IMR-90 (cell line): Measurements from ENCODE around the gene MATN3. TPM values are rescaled to one million over a fixed set of nuclear protein-coding genes. Genes with fewer than 3 reads are reported as not detected.
A peak's percentile ranks its signal among the peaks of the same experiment; 100 is the strongest.

ENCODE experiments used
- ATAC-seq: fragments of 200-7000 bp; cut with Tn5 transposase; 2 replicates; pipeline ENCODE4 v1.9.1; 2020; ENCODE audit warnings: low read depth, mild to moderate bottlenecking, moderate library complexity
- BruUV-seq: library from RNA; stranded (reverse); fragments of 400-500 nt; replicated peaks from 2 replicates; lab custom pipeline; 2021; lab: Mats Ljungman, UMichigan
- CTCF ChIA-PET: fragments of 300-600 bp; formaldehyde crosslinking; extraction: SDS; loops from one replicate; lab custom pipeline; 2021; ENCODE audit warnings: antibody characterized with exemption; lab: Yijun Ruan, JAX
- POLR2A ChIA-PET: fragments of 300-600 bp; sonication (Branson Sonifier 250); formaldehyde crosslinking; loops from one replicate; lab custom pipeline; 2022; ENCODE audit warnings: antibody characterized with exemption; ENCODE audit not compliant: unreplicated experiment; lab: Charles Lee
- DNase-seq: peaks from one replicate; pipeline ENCODE4 v3.0.0; 2013
- H2AFZ ChIP-seq: replicated peaks from 2 replicates; pipeline ENCODE3; 2013; ENCODE audit warnings: low read length, mild to moderate bottlenecking; ENCODE audit not compliant: poor library complexity
- H2AK5ac ChIP-seq: 2 replicates; pipeline ENCODE4 v1.6.1; 2013; ENCODE audit warnings: low read depth, low read length, inconsistent platforms
- H2AK9ac ChIP-seq: replicated peaks from 2 replicates; pipeline ENCODE3; 2013; ENCODE audit warnings: mild to moderate bottlenecking, low read depth, low read length, moderate library complexity; ENCODE audit not compliant: poor library complexity
- H2BK120ac ChIP-seq: 2 replicates; pipeline ENCODE4 v1.6.1; 2013; ENCODE audit warnings: low read depth, low read length, inconsistent platforms
- H2BK15ac ChIP-seq: 3 replicates; pipeline ENCODE4 v1.6.1; 2013; ENCODE audit warnings: low read depth, low read length, inconsistent platforms
- H2BK20ac ChIP-seq: 2 replicates; pipeline ENCODE4 v1.6.1; 2013; ENCODE audit warnings: low read depth, mild to moderate bottlenecking, inconsistent platforms, low read length, moderate library complexity
- H2BK5ac ChIP-seq: 2 replicates; pipeline ENCODE4 v1.6.1; 2013; ENCODE audit warnings: mild to moderate bottlenecking, low read depth, low read length, inconsistent platforms; ENCODE audit not compliant: poor library complexity, severe bottlenecking
- H3K14ac ChIP-seq: replicated peaks from 2 replicates; pipeline ENCODE4 v1.6.1; 2013; ENCODE audit warnings: low read depth, low read length, inconsistent platforms
- H3K18ac ChIP-seq: 2 replicates; pipeline ENCODE4 v1.6.1; 2013; ENCODE audit warnings: low read depth, low read length, control low read depth
- H3K23ac ChIP-seq: 2 replicates; pipeline ENCODE4 v1.6.1; 2013; ENCODE audit warnings: low read depth, low read length, inconsistent platforms
- H3K27ac ChIP-seq: 2 replicates; pipeline ENCODE4 v1.5.1; 2013; ENCODE audit warnings: mild to moderate bottlenecking, control low read depth, low read length; ENCODE audit not compliant: insufficient read depth
- H3K27me3 ChIP-seq: 2 replicates; pipeline ENCODE4 v1.6.1; 2013; ENCODE audit warnings: low read length; ENCODE audit not compliant: control insufficient read depth, insufficient read depth
- H3K36me3 ChIP-seq: 2 replicates; pipeline ENCODE4 v1.6.1; 2013; ENCODE audit warnings: low read length, mixed read lengths; ENCODE audit not compliant: control insufficient read depth, insufficient read depth
- H3K4ac ChIP-seq: 2 replicates; pipeline ENCODE4 v1.6.1; 2013; ENCODE audit warnings: low read depth, low read length, inconsistent platforms
- H3K4me1 ChIP-seq: 2 replicates; pipeline ENCODE4 v1.6.1; 2013; ENCODE audit warnings: low read length, mixed read lengths; ENCODE audit not compliant: control insufficient read depth, insufficient read depth
- H3K4me2 ChIP-seq: 2 replicates; pipeline ENCODE4 v1.6.1; 2013; ENCODE audit warnings: low read depth, mild to moderate bottlenecking, control low read depth, low read length, moderate library complexity
- H3K4me3 ChIP-seq: 2 replicates; pipeline ENCODE4 v1.5.1; 2013; ENCODE audit warnings: low read depth, mild to moderate bottlenecking, control low read depth, low read length, moderate library complexity; ENCODE audit not compliant: insufficient read depth
- H3K56ac ChIP-seq: 2 replicates; pipeline ENCODE4 v1.6.1; 2013; ENCODE audit warnings: low read length, inconsistent platforms; ENCODE audit not compliant: insufficient read depth; ENCODE audit errors: extremely low read depth
- H3K79me1 ChIP-seq, 2 experiments: 2 replicates each; pipeline ENCODE4 v1.6.1; 2013; ENCODE audit warnings: low read length in 2 of 2, inconsistent platforms in 1 of 2, low read depth in 1 of 2
- H3K9ac ChIP-seq: 2 replicates; pipeline ENCODE4 v1.6.1; 2013; ENCODE audit warnings: low read depth, low read length, control low read depth
- H3K9me1 ChIP-seq: 2 replicates; pipeline ENCODE4 v1.6.1; 2013; ENCODE audit warnings: low read length, inconsistent platforms; ENCODE audit not compliant: insufficient read depth
- H3K9me3 ChIP-seq: 2 replicates; pipeline ENCODE4 v1.6.1; 2013; ENCODE audit warnings: low read length; ENCODE audit not compliant: control insufficient read depth, insufficient read depth
- H4K20me1 ChIP-seq: 2 replicates; pipeline ENCODE4 v1.6.1; 2013; ENCODE audit warnings: low read length, inconsistent platforms; ENCODE audit not compliant: insufficient read depth
- H4K5ac ChIP-seq: 2 replicates; pipeline ENCODE4 v1.6.1; 2013; ENCODE audit warnings: mild to moderate bottlenecking, low read depth, low read length, control low read depth
- H4K8ac ChIP-seq, 2 experiments: 2 replicates each; pipeline ENCODE4 v1.6.1; 2013; ENCODE audit warnings: low read depth in 2 of 2, low read length in 2 of 2, control low read depth in 1 of 2, inconsistent platforms in 1 of 2
- H4K91ac ChIP-seq: 2 replicates; pipeline ENCODE4 v1.6.1; 2013; ENCODE audit warnings: low read depth, low read length, inconsistent platforms; ENCODE audit not compliant: insufficient read depth
- MAFK ChIP-seq: IDR thresholded peaks from 2 replicates; pipeline ENCODE4 v1.6.1; 2012; ENCODE audit warnings: low read depth, low read length, improper control_type of control experiment
- MAZ ChIP-seq: IDR thresholded peaks from 2 replicates; pipeline ENCODE4 v1.6.1; 2012; ENCODE audit warnings: low read depth, mild to moderate bottlenecking, low read length, improper control_type of control experiment, moderate library complexity, borderline replicate concordance
- MXI1 ChIP-seq: IDR thresholded peaks from 2 replicates; pipeline ENCODE4 v1.6.1; 2012; ENCODE audit warnings: low read depth, mild to moderate bottlenecking, low read length, moderate library complexity, borderline replicate concordance
- NFE2L2 ChIP-seq: fragments of 150-350 bp; IDR thresholded peaks from 2 replicates; pipeline ENCODE4 v1.6.1; 2016; ENCODE audit warnings: low read depth, mild to moderate bottlenecking, low read length
- RAD21 ChIP-seq: IDR thresholded peaks from 2 replicates; pipeline ENCODE4 v1.6.1; 2012; ENCODE audit warnings: low read length, improper control_type of control experiment
- dilution Hi-C: fragments of 300-500 bp; cut with HindIII; formaldehyde crosslinking; loops from one replicate; pipeline ENCODE4 v1.14.3; 2018; ENCODE audit warnings: low sequenced_read_pairs; ENCODE audit not compliant: unreplicated experiment
- in situ Hi-C: fragments of 300-500 bp; cut with MboI; formaldehyde crosslinking; loops from 3 replicates; pipeline ENCODE4 v1.14.3; 2019; ENCODE audit warnings: low sequenced_read_pairs, inconsistent platforms, mixed read lengths
- intact Hi-C: fragments of 100-400 bp; cut with micrococcal nuclease; formaldehyde crosslinking; loops from 2 replicates; pipeline ENCODE4 v1.10.0; 2022
- polyA plus RNA-seq, 3 experiments: library from polyadenylated mRNA; depleted of rRNA; stranded (reverse); fragments of >200 nt; gene quantifications; 2 replicates each; pipeline ENCODE4 v1.2.3, GENCODE V29; 2012; ENCODE audit warnings: low replicate concordance in 1 of 3
- total RNA-seq: library from RNA; depleted of rRNA; stranded (reverse); fragments of >200 nt; gene quantifications from 2 replicates; pipeline ENCODE4 v1.2.3, GENCODE V29; 2012

MATN3 gene
- total and polyA plus RNA-seq, 2 of the 4 experiments (the other 2 are of a cell fraction): 0.90 to 3.0 TPM

DNA sequence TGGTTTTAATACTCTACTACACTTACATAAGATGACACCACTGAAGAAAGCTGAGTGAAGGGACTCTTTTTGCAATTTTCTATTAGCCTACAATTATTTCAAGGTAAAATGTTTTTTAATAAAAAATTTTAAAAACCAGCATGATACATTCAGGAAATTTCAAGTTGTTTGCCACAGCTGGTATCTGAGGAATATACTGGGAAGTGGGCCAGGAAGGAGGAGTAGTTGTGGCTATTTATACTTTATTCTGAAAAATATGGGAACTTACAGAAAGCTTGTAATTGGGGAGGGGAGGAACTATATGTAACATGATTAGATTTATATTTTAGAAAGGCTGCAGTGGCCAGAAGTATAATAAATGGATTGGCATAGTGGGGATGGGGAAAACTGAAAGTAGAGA, 63.4 kb downstream of the MATN3 start:
- H3K4me2 ChIP-seq: 0 out of 2 replicates have a peak overlapping the region, but pooled peaks have one; percentile 46

More for the DNA sequence above, 63.4 kb downstream of the MATN3 start:
- no peak for TF ChIP-seq MAFK
- no peak for TF ChIP-seq MAZ
- TF ChIP-seq NFE2L2: no peak
- no peak for TF ChIP-seq RAD21
- TF ChIP-seq MXI1: no peak
- no peak overlapping the region for H3K23ac ChIP-seq
- POLR2A ChIA-PET: no interaction called here
- no peaks in the 10 kb centered on the region for H3K27me3 ChIP-seq
- H2AK5ac ChIP-seq: no peak overlapping the region
- H2AK9ac ChIP-seq: no peak overlapping the region
- no peak overlapping the region for H3K9ac ChIP-seq
- ATAC-seq (peak; percentile 52; the same call in 1 of the 2 replicates), DNase-seq (peak; percentile 76)
- intact Hi-C loops (loop anchor here (5.0 kb wide), 1 partner anchor 1172 kb away; no protein-coding TSS in a partner anchor), dilution Hi-C loops (no loop called here), in situ Hi-C loops (no loop called here)
- H2AFZ ChIP-seq: no peak overlapping the region
- no peak overlapping the region for H3K18ac ChIP-seq
- H2BK5ac ChIP-seq: no peak overlapping the region
- H3K36me3 ChIP-seq: peaks cover 3% of the 10 kb centered on the region; the same call in 1 of the 2 replicates
- H3K4me1 ChIP-seq: peaks cover 5% of the 10 kb centered on the region
- H3K27ac ChIP-seq: no peak overlapping the region
- H4K20me1 ChIP-seq: no peaks in the 10 kb centered on the region
- H4K5ac ChIP-seq: no peak overlapping the region
- H3K4ac ChIP-seq: no peak overlapping the region
- CTCF ChIA-PET: interaction anchor here (0.6 to 1.3 kb wide), 2 partner anchors 34 to 35 kb away, joined by 3 to 4 read pairs; no protein-coding TSS in a partner anchor
- no peak overlapping the region for H2BK120ac ChIP-seq
- no peak overlapping the region for H4K8ac ChIP-seq
- BruUV-seq: no TSS peak
- H3K9me1 ChIP-seq: no peaks in the 10 kb centered on the region; the same call in 1 of the 2 replicates
- H3K4me3 ChIP-seq: no peak overlapping the region
- no peaks in the 10 kb centered on the region for H3K79me1 ChIP-seq
- H2BK20ac ChIP-seq: no peak overlapping the region
- no peak overlapping the region for H4K91ac ChIP-seq
- H2BK15ac ChIP-seq: no peak overlapping the region
- no peak overlapping the region for H3K14ac ChIP-seq
- no peaks in the 10 kb centered on the region for H3K9me3 ChIP-seq
- no peak overlapping the region for H3K56ac ChIP-seq
